NCI-H146 treated with DMSO at 0.1 percent for 48 hours (cell line): Measurements from ENCODE around the gene ZNF786.
"Not testable (repeated sequence)": the region's sequence is repeated elsewhere in the genome, so short reads cannot be mapped to it uniquely, and the experiment has no call there.

ENCODE experiments used
- DNase-seq: peaks from one replicate; lab custom pipeline; 2025; ENCODE audit not compliant: unreplicated experiment; lab: John Stamatoyannopoulos, UW

ZNF786 gene

DNA sequence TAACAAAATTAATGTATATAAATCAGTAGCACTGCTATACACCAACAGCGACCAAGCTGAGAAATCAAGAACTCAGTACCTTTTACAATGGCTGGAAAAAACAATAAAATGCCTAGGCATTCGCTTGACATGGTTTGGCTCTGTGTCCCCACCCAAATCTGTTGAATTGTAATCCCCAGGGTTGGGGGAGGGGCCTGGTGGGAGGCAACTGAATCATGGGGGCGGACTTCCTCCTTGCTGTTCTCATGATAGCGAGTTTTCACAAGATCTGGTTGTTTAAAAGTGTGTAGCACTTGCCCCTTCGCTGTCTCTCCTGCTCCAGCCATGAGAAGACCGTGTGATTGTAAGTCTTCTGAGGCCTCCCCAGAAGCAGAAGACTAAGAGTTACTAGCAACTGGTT, 8.6 kb downstream of the ZNF786 start:
- DNase-seq, result no peak

DNA sequence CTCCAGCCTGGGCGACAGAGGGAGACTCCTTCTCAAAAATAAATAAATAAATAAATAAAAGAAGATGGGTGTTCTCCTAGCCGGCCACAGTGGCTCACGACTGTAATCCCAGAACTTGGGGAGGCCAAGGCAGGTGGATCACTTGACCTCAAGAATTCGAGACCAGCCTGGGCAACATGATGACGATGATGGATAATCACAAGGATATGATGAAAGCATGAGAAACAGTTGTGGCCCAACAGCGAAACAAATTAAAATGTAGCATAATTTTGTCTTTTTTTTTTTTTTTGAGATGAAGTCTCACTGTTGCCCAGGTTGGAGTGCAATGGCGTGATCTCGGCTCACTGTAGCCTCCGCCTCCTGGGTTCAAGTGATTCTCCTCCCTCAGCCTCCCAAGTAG, 12.9 kb downstream of the ZNF786 start:
- no peak for DNase-seq

DNA sequence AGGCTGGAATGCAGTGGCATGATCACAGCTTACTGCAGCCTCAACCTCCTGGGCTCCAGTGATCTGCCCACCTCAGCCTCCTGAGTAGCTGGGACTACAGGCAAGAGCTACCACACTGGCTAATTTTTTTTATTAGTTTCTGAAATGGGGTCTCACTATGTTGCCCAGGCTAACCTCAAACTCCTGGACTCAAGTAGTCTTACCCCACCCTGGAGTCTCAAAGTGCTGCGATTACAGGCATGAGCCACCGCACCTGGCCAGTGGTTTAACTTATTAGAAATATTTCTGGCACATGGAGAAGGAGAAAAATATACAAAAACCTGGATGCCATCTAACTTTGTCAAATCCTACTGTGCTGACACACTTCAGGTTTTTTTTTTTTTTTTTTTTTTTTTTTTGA, 15.2 kb downstream of the ZNF786 start:
- no peak for DNase-seq

DNA sequence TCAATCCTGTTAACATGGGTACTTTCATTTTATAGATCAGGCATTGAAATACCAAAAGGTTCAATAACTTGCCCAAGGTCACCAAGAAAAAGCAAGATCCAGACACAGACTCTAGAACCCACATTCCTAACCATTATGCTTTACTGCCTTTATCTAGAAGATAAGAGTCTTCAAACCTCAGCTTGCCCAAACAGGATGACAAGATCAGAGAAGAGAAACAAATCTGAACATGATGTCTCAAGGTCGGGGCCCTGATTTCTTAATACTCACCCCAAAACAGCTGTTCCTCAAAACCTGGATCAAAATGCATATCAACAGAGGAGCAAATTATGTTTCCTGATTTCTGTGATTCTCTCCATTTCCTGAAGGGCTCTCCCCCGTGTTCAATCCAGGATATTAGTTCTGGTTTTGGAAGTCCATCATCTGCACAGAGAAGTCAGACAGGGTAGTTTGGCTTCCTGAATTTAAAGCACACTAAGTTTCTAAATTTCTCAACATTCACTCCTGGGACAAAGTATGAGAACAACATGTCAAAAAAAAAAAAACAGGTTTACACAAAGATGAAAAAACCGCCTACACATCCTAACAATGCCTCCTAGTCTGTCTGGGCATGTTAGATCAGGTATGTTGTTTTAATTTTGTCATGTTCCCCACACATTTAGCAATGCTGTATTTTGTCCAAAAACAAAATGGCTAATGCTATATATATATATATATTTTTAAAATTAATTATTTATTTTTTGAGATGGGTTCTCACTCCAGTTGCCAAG, 16.2 kb downstream of the ZNF786 start:
- no peak for DNase-seq

DNA sequence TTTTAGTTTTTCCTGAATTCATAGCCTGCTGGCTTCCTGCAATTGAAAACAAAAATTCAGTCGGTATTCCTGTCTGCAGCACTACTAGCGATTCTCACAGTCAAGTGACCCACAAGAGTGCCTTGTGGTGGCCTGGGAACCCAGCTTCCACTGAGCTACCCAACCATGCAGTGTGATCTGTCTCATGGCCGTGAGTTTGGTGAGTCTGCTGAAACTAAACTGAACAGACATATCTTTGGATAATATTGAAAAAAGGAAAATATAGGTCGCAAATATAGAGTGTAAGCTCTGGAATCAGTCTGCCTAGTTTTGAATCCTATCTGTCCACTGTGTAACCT, 18.1 kb downstream of the ZNF786 start:
- DNase-seq, result no peak

DNA sequence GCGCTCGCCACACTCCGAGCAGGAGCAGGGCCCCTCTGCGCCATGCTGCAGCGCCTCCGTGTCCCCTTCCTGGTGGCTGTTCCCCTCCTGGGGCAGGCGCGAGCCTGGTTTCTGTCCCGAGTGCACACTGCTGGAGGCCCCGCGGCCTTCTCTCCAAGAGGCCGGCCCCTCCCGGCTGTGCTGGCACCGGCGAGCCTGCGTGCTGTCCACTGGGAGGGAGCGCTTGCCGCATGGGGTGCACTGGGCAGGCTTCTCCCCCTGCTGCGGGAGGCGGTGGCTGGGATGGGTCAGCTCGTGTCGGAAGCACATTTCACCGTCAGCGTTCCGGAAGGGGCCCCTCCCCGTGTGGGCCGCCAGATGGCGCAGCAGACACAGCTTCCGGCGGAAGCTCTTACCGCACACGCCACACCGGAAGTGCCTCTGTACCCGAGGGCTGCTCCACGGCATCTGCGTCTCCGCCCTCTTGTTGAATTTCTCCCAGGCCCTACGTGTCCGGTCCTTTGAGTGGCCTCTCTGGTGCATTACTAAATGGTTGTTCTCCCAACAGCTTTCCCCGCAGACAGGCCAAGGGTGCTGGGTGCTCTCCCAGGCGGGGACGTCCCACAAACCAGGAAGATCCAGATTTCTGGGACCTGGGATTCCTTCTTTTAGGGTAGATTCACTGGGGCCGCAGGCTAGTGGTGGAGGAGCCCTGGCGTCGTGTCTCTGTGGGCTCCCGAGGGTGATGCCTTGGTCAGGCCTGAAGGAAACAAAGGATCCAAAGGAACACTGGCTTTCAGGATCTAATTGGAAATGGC, 18.7 kb downstream of the ZNF786 start:
- no peak for DNase-seq

DNA sequence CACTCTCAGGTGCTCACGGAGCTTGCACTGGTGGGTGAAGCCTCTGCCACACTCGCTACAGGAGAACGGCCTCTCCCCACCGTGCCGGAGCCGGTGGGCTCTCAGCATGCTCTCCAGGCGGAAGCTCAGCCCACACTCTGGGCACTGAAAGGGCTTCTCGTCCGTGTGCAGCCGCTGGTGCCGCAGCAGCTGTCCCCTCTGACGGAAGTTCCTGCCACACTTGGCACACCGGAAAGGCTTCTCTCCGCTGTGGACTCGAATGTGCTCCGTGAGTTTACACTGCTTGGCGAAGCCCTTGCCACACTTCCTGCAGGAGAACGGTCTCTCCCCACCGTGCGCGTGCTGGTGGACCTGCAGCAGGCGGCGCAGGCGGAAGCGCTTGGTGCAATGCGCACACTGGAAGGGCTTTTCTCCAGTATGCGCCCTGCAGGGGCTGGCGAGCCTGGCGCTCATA, 19.3 kb downstream of the ZNF786 start:
- no peak for DNase-seq

DNA sequence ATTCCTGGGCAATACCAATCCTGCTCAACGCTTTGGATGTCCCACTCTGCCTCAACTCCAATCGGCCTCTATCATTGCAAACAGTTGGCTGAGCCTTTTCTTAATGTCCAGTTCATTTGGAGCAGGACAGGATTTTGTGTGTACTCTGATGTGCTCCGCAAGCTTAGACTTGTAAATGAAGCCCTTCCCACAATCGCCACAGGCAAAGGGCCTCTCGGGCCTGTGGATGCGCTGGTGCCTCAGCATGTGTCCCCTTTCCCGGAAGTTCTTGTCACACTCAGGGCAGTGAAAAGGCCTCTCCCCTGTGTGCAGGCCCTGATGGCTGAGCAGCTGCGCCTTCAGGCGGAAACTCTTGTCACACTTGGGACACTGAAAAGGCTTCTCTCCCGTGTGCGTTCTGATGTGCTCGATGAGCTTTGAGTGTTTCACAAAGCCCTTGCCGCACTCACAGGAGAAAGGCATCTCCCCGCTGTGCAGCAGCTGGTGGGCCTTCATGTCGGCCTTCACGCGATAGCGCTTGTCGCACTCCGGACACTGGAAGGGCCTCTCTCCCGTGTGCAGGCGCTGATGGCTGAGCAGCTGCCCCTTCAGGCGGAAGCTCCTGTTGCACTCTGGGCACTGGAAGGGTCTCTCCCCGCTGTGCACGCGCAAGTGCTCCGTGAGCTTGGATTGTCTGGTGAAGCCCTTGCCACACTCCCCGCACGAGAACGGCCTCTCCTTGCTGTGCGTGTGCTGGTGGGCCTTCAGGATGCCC, 20.0 kb downstream of the ZNF786 start:
- DNase-seq, result no peak

DNA sequence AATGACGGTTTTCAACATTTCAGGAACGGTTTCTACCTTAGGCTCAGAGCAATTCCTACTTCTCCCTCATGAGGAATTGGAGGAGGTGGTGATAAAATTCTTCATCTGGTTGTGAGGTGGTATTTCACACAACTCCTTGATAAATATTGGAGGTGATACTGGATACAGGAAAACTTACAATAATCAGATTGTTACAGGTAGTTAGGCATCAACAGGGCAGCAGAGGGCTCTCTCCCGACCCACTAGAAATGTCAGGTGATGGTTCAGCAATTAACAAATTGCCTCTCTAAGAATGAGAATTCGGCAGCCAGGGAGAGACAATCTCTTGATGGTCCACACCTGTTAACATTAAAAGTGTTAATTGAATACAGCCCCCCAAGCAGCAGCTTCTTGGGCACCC, 22.6 kb downstream of the ZNF786 start:
- no peak for DNase-seq

DNA sequence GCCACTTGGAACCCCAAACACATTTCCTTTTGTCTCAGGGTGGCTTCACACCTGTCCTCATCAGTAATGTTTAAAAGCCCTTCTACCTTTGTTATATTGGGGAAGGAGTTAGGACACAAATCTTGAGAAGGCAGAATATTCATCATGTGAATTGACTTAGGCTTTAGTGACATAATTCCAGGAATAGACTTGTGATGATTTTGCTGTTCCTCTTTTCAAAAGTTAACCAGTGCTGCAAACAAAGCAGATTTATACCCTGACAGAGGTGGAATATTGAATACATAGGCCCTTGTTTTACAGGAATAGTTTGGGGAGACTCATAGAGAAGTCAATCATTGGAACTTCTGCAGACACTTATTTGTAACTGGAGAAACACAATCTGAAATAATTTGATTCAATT, 27.0 kb downstream of the ZNF786 start:
- DNase-seq, result no peak

DNA sequence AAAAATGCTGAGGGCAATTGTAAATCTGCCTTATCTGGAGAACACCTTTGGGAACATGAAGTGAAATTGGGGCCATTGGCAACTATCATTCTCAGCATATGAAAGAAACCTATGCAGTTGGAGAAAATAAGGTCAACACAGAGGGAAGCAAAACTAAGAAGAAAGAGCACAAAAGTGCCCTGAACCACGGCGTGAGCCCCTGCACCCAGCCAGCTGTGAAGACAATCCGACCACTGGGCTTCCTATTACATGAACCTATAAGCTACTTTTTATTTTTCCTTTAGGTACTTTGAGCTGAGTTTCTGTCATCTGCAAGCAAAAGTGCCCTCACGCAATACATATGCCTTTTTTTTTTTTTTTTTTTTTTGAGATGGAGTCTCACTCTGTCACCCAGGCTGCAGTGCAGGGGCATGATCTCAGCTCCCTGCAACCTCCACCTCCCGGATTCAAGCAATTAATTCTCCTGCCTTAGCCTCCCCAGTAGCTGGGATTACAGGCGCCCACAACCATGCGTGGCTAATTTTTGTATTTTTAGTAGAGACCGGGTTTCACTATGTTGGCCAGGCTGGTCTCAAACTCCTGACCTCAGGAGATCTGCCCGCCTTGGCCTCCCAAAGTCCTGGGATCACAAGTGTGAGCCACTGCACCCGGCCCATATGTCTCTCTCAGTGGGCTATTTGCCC, 28.2 kb downstream of the ZNF786 start:
- not testable (repeated sequence) for DNase-seq

DNA sequence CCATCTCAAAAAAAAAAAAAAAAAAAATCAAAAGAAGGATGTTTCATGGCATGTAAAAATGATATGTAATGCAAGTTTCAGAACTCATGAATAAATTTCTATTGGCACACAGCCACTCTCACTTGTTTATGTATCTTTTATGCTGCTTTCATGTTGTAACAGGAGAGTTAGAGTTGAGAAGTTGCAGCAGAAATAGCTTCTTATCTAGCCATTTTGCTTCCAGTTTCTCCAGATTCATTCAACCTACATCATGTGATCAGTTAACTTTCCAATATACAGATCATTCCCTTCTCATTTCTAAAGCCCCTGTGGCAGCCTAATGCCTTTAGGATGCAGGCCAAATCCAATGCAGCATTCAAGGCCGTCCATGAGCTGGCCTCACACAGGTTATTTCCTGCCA, 30.4 kb downstream of the ZNF786 start:
- DNase-seq, result no peak

DNA sequence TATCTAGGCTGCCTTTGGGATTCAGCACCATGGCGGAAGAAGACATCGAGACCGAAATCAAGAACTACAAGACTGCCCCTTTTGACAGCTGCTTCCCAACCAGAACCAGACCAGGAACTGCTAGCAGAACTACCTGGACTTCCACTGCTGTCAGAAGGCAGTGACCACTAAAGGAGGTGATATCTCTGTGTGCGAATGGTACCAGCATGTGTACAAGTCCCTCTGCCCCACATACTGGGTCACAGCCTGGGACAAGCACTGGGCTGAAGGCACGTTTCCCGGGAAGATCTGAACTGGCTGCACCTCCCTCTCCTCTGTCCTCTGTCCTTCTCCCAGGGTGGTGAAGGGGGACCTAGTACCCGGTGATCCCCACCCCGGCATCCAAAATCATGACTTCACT, 36.6 kb downstream of the ZNF786 start:
- no peak for DNase-seq

DNA sequence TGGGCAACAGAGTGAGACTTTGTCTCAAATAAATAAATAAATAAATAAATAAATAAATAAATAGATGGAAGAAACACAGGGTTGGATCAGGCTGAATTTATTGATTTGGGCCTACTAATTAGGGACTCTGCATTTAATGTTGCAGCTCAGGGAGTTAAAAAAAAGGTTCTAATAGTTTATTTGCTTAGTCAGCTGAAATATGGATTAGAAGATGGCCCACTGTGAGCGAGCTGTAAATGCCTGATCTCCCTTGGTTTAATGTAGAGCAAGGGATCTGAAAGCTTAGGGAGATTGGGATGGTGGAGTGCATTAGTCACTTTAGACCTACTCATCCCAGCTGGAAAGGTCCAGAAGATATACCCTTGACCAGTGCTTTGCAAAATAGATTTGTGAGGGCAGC, 37.1 kb downstream of the ZNF786 start:
- no peak for DNase-seq

DNA sequence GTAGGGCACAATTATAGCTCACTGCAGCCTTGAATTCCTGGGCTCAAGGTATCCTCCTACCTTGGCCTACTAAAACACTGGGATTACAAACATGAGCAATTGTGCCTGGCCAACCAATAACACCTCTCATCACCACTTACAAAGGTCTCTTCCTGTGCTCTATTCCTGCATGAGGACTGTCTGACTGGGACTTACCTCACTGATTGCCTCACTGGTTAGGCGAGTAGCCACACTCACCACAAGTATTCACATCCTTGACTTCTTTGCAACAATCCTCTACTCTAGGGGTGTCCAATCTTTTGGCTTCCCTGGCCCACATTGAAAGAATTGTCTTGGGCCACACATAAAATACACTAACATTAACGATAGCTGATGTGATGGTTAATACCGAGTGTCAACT, 39.6 kb downstream of the ZNF786 start:
- DNase-seq, result no peak

DNA sequence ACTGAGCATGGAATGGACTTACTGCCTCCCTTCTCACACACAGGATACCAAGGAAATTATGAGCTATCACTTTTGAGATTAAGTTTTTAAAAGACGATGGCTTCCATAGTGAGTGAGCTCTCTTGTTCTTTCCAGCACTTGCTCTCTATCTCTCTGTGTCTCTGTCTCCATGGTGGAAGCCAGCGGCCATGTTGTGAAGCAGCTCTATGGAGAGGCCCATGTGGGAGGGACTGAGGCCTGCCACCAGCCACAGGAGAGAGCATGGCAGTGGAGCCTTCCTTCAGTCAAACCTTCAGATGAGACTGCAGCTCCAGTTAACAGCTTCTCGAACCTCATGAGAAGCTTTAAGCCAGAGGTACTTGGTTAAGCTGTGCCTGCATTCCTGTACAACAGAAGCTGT, 41.7 kb downstream of the ZNF786 start:
- DNase-seq, result no peak

DNA sequence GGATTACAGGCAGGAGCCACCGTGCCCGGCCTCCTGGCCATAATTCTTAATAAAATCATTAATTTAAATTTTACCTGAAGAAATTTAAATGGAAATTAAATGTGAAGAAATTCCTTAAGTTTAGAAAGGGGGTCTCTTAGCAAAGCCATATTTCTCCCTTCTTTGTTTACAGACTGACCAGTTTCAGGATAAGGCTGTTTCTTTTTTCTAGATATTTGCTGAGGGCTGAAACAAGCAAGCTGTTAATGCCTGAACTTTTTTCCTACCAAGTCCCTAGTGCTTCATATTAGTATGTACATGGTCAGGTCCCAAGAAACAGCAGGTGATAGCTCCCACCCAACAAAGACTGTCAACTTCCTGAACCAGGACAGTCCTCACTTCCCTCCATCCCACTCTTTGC, 44.1 kb downstream of the ZNF786 start:
- DNase-seq, result no peak

DNA sequence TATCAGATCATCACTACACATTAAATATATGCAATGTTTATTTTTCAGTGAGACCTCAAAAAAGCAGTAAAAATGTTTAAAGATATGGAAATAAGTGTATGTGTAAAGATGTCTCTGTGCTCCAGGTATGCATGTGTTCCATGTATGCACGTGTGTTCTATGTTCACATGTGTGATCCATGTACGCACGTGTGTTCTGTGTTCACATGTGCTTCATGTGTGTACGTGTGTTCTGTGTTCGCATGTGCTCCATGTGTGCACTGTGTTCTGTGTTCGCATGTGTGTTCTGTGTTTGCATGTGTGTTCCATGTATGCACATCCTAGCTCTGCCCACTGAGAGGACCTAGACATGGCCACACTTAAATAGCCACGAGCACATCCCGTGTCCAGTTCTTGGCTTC, 46.6 kb downstream of the ZNF786 start:
- DNase-seq, result no peak

DNA sequence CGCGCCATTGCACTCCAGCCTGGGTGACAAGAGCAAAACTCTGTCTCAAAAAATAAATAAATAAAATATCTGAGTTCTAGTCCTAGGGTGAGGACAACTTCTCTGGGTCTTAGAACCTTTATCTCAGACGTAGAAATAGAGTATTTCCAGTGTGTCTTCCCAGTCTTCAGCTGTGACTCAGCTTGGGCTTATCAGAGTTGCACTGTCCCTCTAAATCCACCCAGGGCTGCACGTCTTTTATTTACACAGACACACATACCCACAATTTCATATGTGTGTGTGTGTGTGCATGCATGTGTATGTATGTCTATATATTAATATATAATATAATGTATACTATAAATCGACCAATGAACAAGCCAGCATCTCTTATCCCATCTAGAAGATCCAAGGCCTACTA, 49.2 kb downstream of the ZNF786 start:
- no peak for DNase-seq

DNA sequence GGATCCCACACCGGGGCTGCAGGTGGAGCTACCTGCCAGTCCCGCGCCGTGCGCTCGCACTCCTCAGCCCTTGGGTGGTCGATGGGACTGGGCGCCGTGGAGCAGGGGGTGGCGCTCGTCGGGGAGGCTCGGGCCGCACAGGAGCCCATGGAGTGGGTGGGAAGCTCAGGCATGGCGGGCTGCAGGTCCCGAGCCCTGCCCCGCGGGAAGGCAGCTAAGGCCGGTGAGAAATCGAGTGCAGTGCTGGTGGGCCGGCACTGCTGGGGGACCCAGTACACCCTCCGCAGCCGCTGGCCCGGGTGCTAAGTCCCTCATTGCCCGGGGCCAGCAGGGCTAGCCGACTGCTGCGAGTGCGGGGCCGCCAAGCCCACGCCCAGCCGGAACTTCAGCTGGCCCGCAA, 51.9 kb downstream of the ZNF786 start:
- DNase-seq, result not testable (repeated sequence)

DNA sequence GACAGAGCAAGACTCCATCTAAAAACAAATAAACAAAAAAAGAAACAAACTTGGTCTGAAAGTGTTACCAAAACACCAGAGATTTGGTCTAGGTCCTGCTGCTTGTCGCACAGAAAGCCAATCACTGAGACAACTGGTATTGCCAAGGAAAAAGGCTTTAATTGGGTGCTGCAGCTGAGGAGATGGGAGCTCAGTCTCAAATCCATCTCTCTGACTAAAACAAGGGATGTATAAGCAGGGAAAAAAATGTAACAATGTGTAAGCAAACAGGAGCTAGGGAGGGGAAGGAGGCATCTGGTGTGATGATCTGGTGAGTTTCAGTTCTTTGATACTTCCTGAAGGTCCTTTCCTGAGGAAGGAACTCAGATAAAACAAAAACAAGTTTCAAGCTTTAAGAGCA, 53.8 kb downstream of the ZNF786 start:
- DNase-seq, result no peak
